ENCODE data around the gene HSPA13. TPM values are rescaled to one million over a fixed set of nuclear protein-coding genes. Genes with fewer than 3 reads are reported as not detected.
"Not testable (repeated sequence)": the region's sequence is repeated elsewhere in the genome, so short reads cannot be mapped to it uniquely, and the experiment has no call there.

HSPA13 gene
- total RNA-seq, 2 experiments from 2014 or later: 14.6 to 31.7 TPM

GRCh38 chr21:14354515-14354914 lies 28.4 kb downstream of the HSPA13 start:
- TF ChIP-seq EZH2phosphoT487 (IDR thresholded peaks at IDR 0.05; ENCODE audit: borderline replicate concordance, low read depth, low read length) (no peak), CTCF (conservative IDR thresholded peaks at IDR 0.05; ENCODE audit: low read length) (no peak)
- H3K36me3 ChIP-seq (ENCODE audit: insufficient read depth, low read length): no peaks in the 10 kb centered on the region
- intact Hi-C loops (cut with micrococcal nuclease; ENCODE audit: unreplicated experiment): no loop called here
- ChIA-PET POLR2A (no interaction called here), CTCF (ENCODE audit: unreplicated experiment) (no interaction called here)
- H3K79me2 ChIP-seq (ENCODE audit: insufficient read depth, low read depth, low read length): no peaks in the 10 kb centered on the region
- H2AFZ ChIP-seq (ENCODE audit: low read length): no peak overlapping the region
- no peak overlapping the region for H3K27ac ChIP-seq (ENCODE audit: low read depth, low read length, poor library complexity, severe bottlenecking)
- H3K9me3 ChIP-seq (ENCODE audit: low read length): no peaks in the 10 kb centered on the region
- no peak overlapping the region for H3K4me2 ChIP-seq (ENCODE audit: low read length)
- no peak for DNase-seq (ENCODE audit: low spot score)
- H4K20me1 ChIP-seq (ENCODE audit: insufficient read depth, low read length): no peaks in the 10 kb centered on the region
- BruUV-seq (replicated peaks): no TSS peak
- H3K4me3 ChIP-seq (ENCODE audit: low read depth, low read length, poor library complexity, severe bottlenecking): no peak overlapping the region
- H3K4me1 ChIP-seq (ENCODE audit: insufficient read depth, low read length, poor library complexity, severe bottlenecking): no peaks in the 10 kb centered on the region
- H3K9me2 ChIP-seq (ENCODE audit: insufficient read depth, low read length): no peaks in the 10 kb centered on the region

GRCh38 chr21:14353726-14354125 lies 29.2 kb downstream of the HSPA13 start:
- no peak for TF ChIP-seq CTCF (conservative IDR thresholded peaks at IDR 0.05; ENCODE audit: low read length)
- TF ChIP-seq EZH2phosphoT487 (IDR thresholded peaks at IDR 0.05; ENCODE audit: borderline replicate concordance, low read depth, low read length): no peak
- no peaks in the 10 kb centered on the region for H4K20me1 ChIP-seq (ENCODE audit: insufficient read depth, low read length)
- no peaks in the 10 kb centered on the region for H3K36me3 ChIP-seq (ENCODE audit: insufficient read depth, low read length)
- no peak overlapping the region for H3K4me2 ChIP-seq (ENCODE audit: low read length)
- no peaks in the 10 kb centered on the region for H3K79me2 ChIP-seq (ENCODE audit: insufficient read depth, low read depth, low read length)
- no peak overlapping the region for H3K27ac ChIP-seq (ENCODE audit: low read depth, low read length, poor library complexity, severe bottlenecking)
- POLR2A ChIA-PET: no interaction called here
- no TSS peak for BruUV-seq (replicated peaks)
- no peaks in the 10 kb centered on the region for H3K9me2 ChIP-seq (ENCODE audit: insufficient read depth, low read length)
- no peak for DNase-seq (ENCODE audit: low spot score)
- no peaks in the 10 kb centered on the region for H3K4me1 ChIP-seq (ENCODE audit: insufficient read depth, low read length, poor library complexity, severe bottlenecking)
- no peaks in the 10 kb centered on the region for H3K9me3 ChIP-seq (ENCODE audit: low read length)
- H2AFZ ChIP-seq (ENCODE audit: low read length): no peak overlapping the region
- no peak overlapping the region for H3K4me3 ChIP-seq (ENCODE audit: low read depth, low read length, poor library complexity, severe bottlenecking)
- CTCF ChIA-PET (ENCODE audit: unreplicated experiment): no interaction called here
- intact Hi-C loops (cut with micrococcal nuclease; ENCODE audit: unreplicated experiment): no loop called here

- Histone ChIP-seq H3K4me2 (ENCODE audit: low read length) (no peak overlapping the region), H3K9me2 (ENCODE audit: insufficient read depth, low read length) (no peaks in the 10 kb centered on the region), H3K4me3 (ENCODE audit: low read depth, low read length, poor library complexity, severe bottlenecking) (no peak overlapping the region), H3K4me1 (ENCODE audit: insufficient read depth, low read length, poor library complexity, severe bottlenecking) (no peaks in the 10 kb centered on the region), H3K79me2 (ENCODE audit: insufficient read depth, low read depth, low read length) (no peaks in the 10 kb centered on the region), H2AFZ (ENCODE audit: low read length) (no peak overlapping the region), H3K9me3 (ENCODE audit: low read length) (no peaks in the 10 kb centered on the region), H4K20me1 (ENCODE audit: insufficient read depth, low read length) (no peaks in the 10 kb centered on the region), H3K36me3 (ENCODE audit: insufficient read depth, low read length) (no peaks in the 10 kb centered on the region), H3K27ac (ENCODE audit: low read depth, low read length, poor library complexity, severe bottlenecking) (no peak overlapping the region)
- no peak for DNase-seq (ENCODE audit: low spot score)
- ChIA-PET CTCF (ENCODE audit: unreplicated experiment) (no interaction called here), POLR2A (no interaction called here)
- TF ChIP-seq EZH2phosphoT487 (IDR thresholded peaks at IDR 0.05; ENCODE audit: borderline replicate concordance, low read depth, low read length) (no peak), CTCF (conservative IDR thresholded peaks at IDR 0.05; ENCODE audit: low read length) (no peak)
- intact Hi-C loops (cut with micrococcal nuclease; ENCODE audit: unreplicated experiment): no loop called here
- no TSS peak for BruUV-seq (replicated peaks)
These were observed 29.7 kb downstream of the HSPA13 start for GRCh38 chr21:14353231-14353630.

- H3K9me3 ChIP-seq (ENCODE audit: low read length); H3K4me2 ChIP-seq (ENCODE audit: low read length); H3K79me2 ChIP-seq (ENCODE audit: insufficient read depth, low read depth, low read length); BruUV-seq (replicated peaks); H3K36me3 ChIP-seq (ENCODE audit: insufficient read depth, low read length); H2AFZ ChIP-seq (ENCODE audit: low read length); H3K27ac ChIP-seq (ENCODE audit: low read depth, low read length, poor library complexity, severe bottlenecking); H3K4me1 ChIP-seq (ENCODE audit: insufficient read depth, low read length, poor library complexity, severe bottlenecking); intact Hi-C loops (cut with micrococcal nuclease; ENCODE audit: unreplicated experiment); DNase-seq (ENCODE audit: low spot score); H3K4me3 ChIP-seq (ENCODE audit: low read depth, low read length, poor library complexity, severe bottlenecking); H4K20me1 ChIP-seq (ENCODE audit: insufficient read depth, low read length); CTCF ChIA-PET (ENCODE audit: unreplicated experiment); H3K9me2 ChIP-seq (ENCODE audit: insufficient read depth, low read length): not testable (repeated sequence)
- POLR2A ChIA-PET: interaction anchor here (0.7 to 1.3 kb wide), 2 partner anchors 70 to 1152 kb away, joined by 3 to 4 read pairs; no protein-coding TSS in a partner anchor
These were observed 55.6 kb downstream of the HSPA13 start for GRCh38 chr21:14327346-14327745.
